Activated naive CD8-positive, alpha-beta T cell treated with anti-CD3 and anti-CD28 coated beads, Interleukin-2, amount 10 ng/mL, durations not matched to agents 7 days and 5 days (primary cell): ENCODE measurements around the gene ABCC3. TPM values are rescaled to one million over a fixed set of nuclear protein-coding genes. Genes with fewer than 3 reads are reported as not detected.
"Not testable (repeated sequence)": the region's sequence is repeated elsewhere in the genome, so short reads cannot be mapped to it uniquely, and the experiment has no call there.

Experiments
- ATAC-seq: fragments of 150-1000 bp; cut with Tn5 transposase; one replicate; pipeline ENCODE4 v1.10.0; 2021; ENCODE audit warnings: low read depth, moderate library complexity
- POLR2A ChIA-PET: fragments of 350-600 bp; sonication (Branson Sonifier 250); formaldehyde crosslinking; loops from one replicate; lab custom pipeline; 2021; ENCODE audit warnings: antibody characterized with exemption; lab: Charles Lee
- DNase-seq: peaks from one replicate; pipeline ENCODE4 v3.0.0; 2021
- H3K27ac Mint-ChIP-seq: one replicate; pipeline ENCODE4 v1.8.0; 2022; ENCODE audit warnings: mild to moderate bottlenecking, mixed read lengths
- H3K27me3 Mint-ChIP-seq: one replicate; pipeline ENCODE4 v1.8.0; 2022; ENCODE audit warnings: mild to moderate bottlenecking, moderate library complexity, mixed read lengths
- H3K36me3 Mint-ChIP-seq: one replicate; pipeline ENCODE4 v1.8.0; 2021; ENCODE audit warnings: mild to moderate bottlenecking, mixed read lengths
- H3K4me1 Mint-ChIP-seq: one replicate; pipeline ENCODE4 v1.8.0; 2021; ENCODE audit warnings: mixed read lengths
- H3K4me3 Mint-ChIP-seq: one replicate; pipeline ENCODE4 v1.8.0; 2022; ENCODE audit warnings: mild to moderate bottlenecking, moderate library complexity, mixed read lengths
- H3K9me3 Mint-ChIP-seq: one replicate; pipeline ENCODE4 v1.8.0; 2021; ENCODE audit warnings: mixed read lengths
- total RNA-seq, 2 experiments: library from RNA; stranded (reverse); gene quantifications; one replicate each; pipeline ENCODE4 v1.2.3, GENCODE V29; 2021

ABCC3 gene
- total RNA-seq, 2 experiments from 2014 or later, result 0.77 to 1.4 TPM

- DNase-seq (peak; percentile 99), ATAC-seq (peak; percentile 90)
- POLR2A ChIA-PET, result interaction anchor here (0.6 to 3.8 kb wide), 10 partner anchors 9 to 401 kb away, joined by 3 to 62 read pairs (median 5); partner anchors contain the start of genes ANKRD40, SPAG9 and TOB1
- Mint-ChIP-seq H3K36me3 (peaks cover 2% of the 10 kb centered on the region), H3K27ac (peak within 1 kb of the TSS; percentile 99), H3K27me3 (no peaks in the 10 kb centered on the region), H3K4me1 (peaks cover 18% of the 10 kb centered on the region), H3K4me3 (peak within 1 kb of the TSS; percentile 97), H3K9me3 (no peaks in the 10 kb centered on the region)
Measured at GRCh38 chr17:50719144-50719923, 84.7 kb downstream of the ABCC3 start, which contains the start of gene LUC7L3. Gene LUC7L3, plus strand, starts transcription at chr17:50719603. Its CDS starts 130 bp downstream, at chr17:50719733.

- peaks cover 2% of the 10 kb centered on the region for H3K36me3 Mint-ChIP-seq
- peaks cover 18% of the 10 kb centered on the region for H3K4me1 Mint-ChIP-seq
- peak overlapping the region; percentile 99 for H3K27ac Mint-ChIP-seq
- H3K9me3 Mint-ChIP-seq, result no peaks in the 10 kb centered on the region
- POLR2A ChIA-PET, result interaction anchor here (0.9 to 3.8 kb wide), 9 partner anchors 8 to 400 kb away, joined by 3 to 62 read pairs (median 5); partner anchors contain the start of genes ANKRD40, SPAG9 and TOB1
- no peak for ATAC-seq
- DNase-seq, result no peak
- no peaks in the 10 kb centered on the region for H3K27me3 Mint-ChIP-seq
- peak overlapping the region; percentile 97 for H3K4me3 Mint-ChIP-seq
Measured at GRCh38 chr17:50719924-50720794, 85.5 kb downstream of the ABCC3 start.

GRCh38 chr17:50721194-50722010 is 86.7 kb downstream of the ABCC3 start:
- ATAC-seq (no peak), DNase-seq (no peak)
- Mint-ChIP-seq H3K36me3 (peaks cover 4% of the 10 kb centered on the region), H3K27ac (peak overlapping the region; percentile 99), H3K4me1 (peaks cover 18% of the 10 kb centered on the region), H3K27me3 (no peaks in the 10 kb centered on the region), H3K4me3 (peak overlapping the region; percentile 97), H3K9me3 (no peaks in the 10 kb centered on the region)
- POLR2A ChIA-PET, result interaction anchor here (0.7 to 1.0 kb wide), 2 partner anchors 13 to 23 kb away, joined by 3 to 4 read pairs; no protein-coding TSS in a partner anchor

GRCh38 chr17:50722746-50723145 is 88.1 kb downstream of the ABCC3 start:
- Mint-ChIP-seq H3K27ac (no peak overlapping the region), H3K27me3 (no peaks in the 10 kb centered on the region), H3K9me3 (no peaks in the 10 kb centered on the region), H3K36me3 (peaks cover 9% of the 10 kb centered on the region), H3K4me3 (peak overlapping the region; percentile 50), H3K4me1 (peaks cover 25% of the 10 kb centered on the region)
- ATAC-seq, result no peak
- POLR2A ChIA-PET, result no interaction called here
- no peak for DNase-seq

- H3K4me1 Mint-ChIP-seq, result peaks cover 28% of the 10 kb centered on the region
- H3K36me3 Mint-ChIP-seq, H3K27ac Mint-ChIP-seq, ATAC-seq, H3K4me3 Mint-ChIP-seq, POLR2A ChIA-PET, DNase-seq, H3K27me3 Mint-ChIP-seq, H3K9me3 Mint-ChIP-seq: not testable (repeated sequence)
Measured at GRCh38 chr17:50724622-50725021, 89.9 kb downstream of the ABCC3 start.

GRCh38 chr17:50725769-50726655 is 91.3 kb downstream of the ABCC3 start:
- Mint-ChIP-seq H3K36me3 (peaks cover 9% of the 10 kb centered on the region), H3K27ac (no peak overlapping the region), H3K4me1 (peaks cover 28% of the 10 kb centered on the region), H3K4me3 (no peak overlapping the region), H3K9me3 (no peaks in the 10 kb centered on the region), H3K27me3 (no peaks in the 10 kb centered on the region)
- ATAC-seq (no peak), DNase-seq (no peak)
- POLR2A ChIA-PET, result no interaction called here

GRCh38 chr17:50728112-50728429 is 93.4 kb downstream of the ABCC3 start:
- peaks cover 26% of the 10 kb centered on the region for H3K4me1 Mint-ChIP-seq
- H3K9me3 Mint-ChIP-seq, result no peaks in the 10 kb centered on the region
- POLR2A ChIA-PET, result interaction anchor here (1.3 kb wide), 1 partner anchor 9 kb away, joined by 5 read pairs; the partner anchor contains the start of gene LUC7L3
- ATAC-seq (no peak), DNase-seq (no peak)
- H3K27me3 Mint-ChIP-seq, result no peaks in the 10 kb centered on the region
- no peak overlapping the region for H3K4me3 Mint-ChIP-seq
- H3K36me3 Mint-ChIP-seq, result peaks cover 6% of the 10 kb centered on the region
- no peak overlapping the region for H3K27ac Mint-ChIP-seq

GRCh38 chr17:50728881-50729765 is 94.4 kb downstream of the ABCC3 start:
- ATAC-seq (no peak), DNase-seq (no peak)
- Mint-ChIP-seq H3K9me3 (no peaks in the 10 kb centered on the region), H3K4me3 (no peak overlapping the region), H3K4me1 (peaks cover 20% of the 10 kb centered on the region), H3K27ac (no peak overlapping the region), H3K27me3 (no peaks in the 10 kb centered on the region), H3K36me3 (peaks cover 6% of the 10 kb centered on the region)
- POLR2A ChIA-PET, result no interaction called here

GRCh38 chr17:50731575-50732460 is 97.1 kb downstream of the ABCC3 start:
- Mint-ChIP-seq H3K27ac (peak overlapping the region; percentile 49), H3K4me3 (no peak overlapping the region), H3K4me1 (peaks cover 26% of the 10 kb centered on the region), H3K36me3 (peaks cover 7% of the 10 kb centered on the region), H3K9me3 (no peaks in the 10 kb centered on the region), H3K27me3 (no peaks in the 10 kb centered on the region)
- DNase-seq (no peak), ATAC-seq (no peak)
- POLR2A ChIA-PET, result interaction anchor here (2.3 kb wide), 1 partner anchor 12 kb away, joined by 12 read pairs; the partner anchor contains the start of gene LUC7L3

GRCh38 chr17:50735287-50735686 is 100.6 kb downstream of the ABCC3 start:
- Mint-ChIP-seq H3K9me3 (no peaks in the 10 kb centered on the region), H3K4me3 (no peak overlapping the region), H3K27ac (peak overlapping the region; percentile 67), H3K4me1 (peaks cover 23% of the 10 kb centered on the region), H3K36me3 (peaks cover 12% of the 10 kb centered on the region), H3K27me3 (no peaks in the 10 kb centered on the region)
- no peak for ATAC-seq
- POLR2A ChIA-PET, result interaction anchor here (1.1 kb wide), 1 partner anchor 45 kb away, joined by 4 read pairs; no protein-coding TSS in a partner anchor
- DNase-seq, result no peak
